Kasumi-1 (cell line): ENCODE measurements around the gene MEGF6.

ENCODE experiments used
- DNase-seq, 2 experiments: peaks; one replicate each; lab custom pipeline; 2025; lab: John Stamatoyannopoulos, UW

Gene MEGF6

DNA sequence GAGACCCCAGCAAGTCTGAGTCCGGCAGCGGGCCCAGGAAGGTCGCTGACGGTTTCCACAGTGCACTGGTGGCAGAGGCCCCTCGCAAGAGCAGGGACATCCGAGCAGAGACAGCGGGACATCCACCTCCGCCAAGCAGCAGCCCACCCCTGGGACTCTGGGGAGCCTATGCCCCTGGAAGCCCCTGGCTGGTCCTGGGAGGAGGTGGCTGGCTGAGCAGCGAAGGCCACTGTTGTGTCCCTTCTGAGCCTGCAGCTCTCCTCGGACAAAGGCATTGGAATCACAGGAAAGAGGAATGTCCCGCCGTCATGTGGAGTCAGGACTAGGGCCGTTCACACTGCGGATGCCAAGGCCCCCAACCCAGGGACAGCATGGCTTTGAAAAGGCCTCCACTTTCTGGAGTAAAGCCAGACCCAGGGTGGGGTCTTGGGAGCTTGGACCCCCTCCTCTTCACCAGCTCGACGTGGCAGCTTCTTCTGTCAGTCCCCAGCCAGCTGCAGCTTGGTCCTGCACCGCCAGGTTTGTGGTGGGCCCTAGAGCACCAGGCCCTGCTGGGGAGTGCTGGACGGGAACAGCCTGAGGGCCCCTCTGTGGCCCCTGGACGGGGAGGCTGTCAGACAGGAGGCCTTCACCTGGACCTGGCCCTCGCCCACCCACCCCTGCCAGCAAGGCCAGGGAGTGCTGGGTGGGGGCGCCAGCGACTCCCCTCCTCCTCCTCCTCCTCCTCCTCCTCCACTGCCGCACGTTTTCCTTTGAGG, 1.4 kb downstream of the MEGF6 start:
- no peak for DNase-seq

DNA sequence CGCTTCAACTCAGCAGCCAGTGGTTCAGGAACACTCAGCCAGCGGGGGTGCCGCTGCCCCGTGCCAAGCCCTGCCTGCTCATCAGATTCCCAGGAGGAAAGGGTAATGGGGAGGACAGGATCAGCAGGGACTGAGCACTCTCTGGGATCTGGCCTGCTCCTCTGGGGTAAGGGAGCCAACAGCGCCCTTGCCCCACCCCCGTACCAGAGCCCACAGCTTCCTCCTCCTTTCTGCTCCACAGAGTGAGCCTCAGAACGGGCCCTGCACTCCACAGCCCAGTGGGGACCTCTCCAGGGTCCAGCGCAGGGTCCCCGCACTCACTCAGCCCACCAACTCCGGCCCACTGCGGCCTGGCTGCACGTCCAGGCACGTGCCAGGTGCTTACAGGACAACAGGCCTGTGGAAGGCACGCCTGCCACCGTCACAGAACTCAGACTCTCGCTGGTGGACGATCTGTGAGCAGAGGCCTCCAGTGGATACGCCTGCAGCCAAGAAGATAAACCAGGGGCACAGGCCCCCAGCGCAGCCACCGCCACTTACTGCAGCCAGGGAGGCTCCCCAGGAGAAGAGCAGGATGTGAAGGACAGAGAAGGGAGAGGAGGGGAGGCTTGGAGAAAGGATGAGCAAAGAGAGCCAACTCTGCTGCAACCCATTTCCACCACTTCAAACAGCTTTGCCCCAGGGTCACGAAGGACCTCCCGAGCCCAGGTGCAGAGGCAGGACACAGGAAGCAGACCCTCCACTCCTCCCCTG, 2.1 kb downstream of the MEGF6 start:
- DNase-seq: peak; percentile 61 to 63

DNA sequence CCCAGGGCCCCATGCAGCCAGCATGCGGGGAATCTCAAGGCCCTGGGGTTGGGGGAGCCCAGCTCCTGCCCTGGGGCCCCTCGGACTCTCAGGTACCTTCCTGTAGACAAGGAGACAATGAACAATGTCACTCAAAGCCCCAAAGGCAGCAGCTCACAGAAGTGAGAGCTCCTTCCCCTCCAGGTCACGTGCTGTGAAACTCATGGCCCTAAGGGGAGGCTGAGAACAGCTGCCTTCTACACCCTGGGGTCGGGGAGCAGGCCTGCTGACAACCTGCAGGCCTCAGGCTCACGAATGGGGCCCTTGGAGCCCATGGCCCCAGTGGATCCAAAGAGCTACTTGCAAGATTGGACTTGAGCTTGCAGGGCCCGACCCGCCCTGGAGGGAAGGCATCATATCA, 3.2 kb downstream of the MEGF6 start:
- no peak for DNase-seq

GRCh38 chr1:3607703-3608065, 3.6 kb downstream of the MEGF6 start:
- DNase-seq: no peak

DNA sequence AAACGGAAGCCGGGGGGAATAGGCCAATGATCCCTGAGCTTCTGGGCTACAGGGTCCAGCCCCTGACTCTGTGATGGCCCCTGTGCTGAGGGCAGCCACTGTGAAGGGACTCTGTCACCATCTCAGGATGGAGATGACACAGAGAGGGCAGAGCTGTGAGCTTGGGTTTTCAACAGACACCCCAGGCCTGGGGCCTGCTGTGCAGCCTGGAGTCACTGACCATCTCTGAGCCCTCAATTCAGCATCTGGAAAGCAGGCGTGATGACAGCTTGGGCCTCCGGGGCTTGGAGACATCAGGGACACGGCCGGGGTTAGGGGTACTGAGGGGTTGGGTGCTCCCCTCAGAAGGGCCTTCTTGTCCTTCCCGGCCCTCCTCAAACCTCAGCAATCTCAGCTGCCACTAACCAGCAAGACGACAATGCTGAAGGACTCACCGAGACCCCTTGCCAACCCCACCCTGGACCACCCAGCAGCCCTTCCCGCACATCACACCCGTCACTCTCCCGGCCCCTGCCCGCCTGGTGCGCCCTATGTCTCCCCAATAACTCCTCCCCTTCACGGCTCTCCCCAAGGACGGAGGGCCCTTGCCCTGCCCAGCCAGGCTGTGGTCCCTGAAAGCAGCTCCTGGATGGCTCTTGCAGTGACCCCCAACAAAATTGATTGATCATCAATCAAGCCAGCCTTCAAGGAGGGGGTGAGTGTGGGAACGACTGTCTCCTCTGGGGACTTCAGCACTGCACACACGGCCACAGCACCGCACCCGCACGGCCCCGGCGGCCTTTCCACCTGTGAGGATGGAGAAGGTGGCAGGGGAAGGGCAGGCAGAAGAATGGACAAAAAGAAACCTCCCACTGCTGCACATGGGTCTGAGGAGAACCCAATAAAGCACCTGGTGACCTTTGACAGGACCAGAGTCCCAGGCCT, 4.3 kb downstream of the MEGF6 start:
- no peak for DNase-seq

- DNase-seq: no peak
Measured at GRCh38 chr1:3604997-3605823, 6.1 kb downstream of the MEGF6 start.

DNA sequence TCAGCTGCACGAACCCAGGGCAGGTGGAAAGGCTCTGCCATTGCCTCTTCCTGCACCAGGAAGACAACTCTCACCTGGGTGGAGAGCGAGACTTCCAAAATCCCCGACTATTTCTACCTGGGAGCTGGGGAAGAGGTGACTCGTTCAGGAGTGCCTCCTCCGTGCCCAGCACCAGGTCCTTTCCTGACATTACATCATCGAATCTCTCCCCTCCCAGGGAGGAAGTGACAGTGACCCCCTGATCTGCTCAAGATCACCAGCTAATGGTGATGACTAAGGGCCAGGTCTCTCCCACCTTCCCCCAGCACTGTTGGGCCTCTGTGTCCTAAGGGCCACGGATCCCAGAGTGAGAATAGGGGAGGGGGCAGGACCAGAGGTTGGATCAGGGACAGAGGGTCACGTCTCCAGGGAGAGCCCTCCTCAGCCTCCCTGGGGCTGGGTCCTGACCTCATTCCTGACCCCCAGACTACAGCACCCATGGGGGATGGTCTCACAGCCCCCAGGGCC, 6.8 kb downstream of the MEGF6 start:
- no peak for DNase-seq

- DNase-seq: no peak
Measured at GRCh38 chr1:3603571-3604467, 7.5 kb downstream of the MEGF6 start.

DNA sequence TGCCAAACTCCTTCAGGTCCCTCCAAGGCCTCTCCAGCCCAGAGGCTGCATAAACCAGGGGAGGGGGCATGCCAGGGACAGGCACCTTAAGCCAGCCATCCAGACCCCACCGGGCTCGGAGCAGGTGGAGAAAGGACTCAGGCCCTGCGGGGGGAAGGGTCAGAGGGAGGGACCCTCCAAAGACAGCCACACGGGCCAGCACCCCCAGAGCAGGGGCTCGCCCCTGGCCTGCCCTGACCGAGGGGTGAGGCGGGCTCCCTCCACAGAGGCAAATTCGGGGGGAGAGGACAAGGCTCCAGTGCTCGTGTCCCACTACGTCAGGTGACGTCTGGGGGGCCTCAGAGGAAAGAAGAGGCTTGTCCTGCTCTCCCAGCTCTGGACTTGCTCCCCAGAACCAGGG, 8.2 kb downstream of the MEGF6 start:
- DNase-seq: no peak

GRCh38 chr1:3602375-3602774, 8.9 kb downstream of the MEGF6 start:
- DNase-seq: no peak

DNA sequence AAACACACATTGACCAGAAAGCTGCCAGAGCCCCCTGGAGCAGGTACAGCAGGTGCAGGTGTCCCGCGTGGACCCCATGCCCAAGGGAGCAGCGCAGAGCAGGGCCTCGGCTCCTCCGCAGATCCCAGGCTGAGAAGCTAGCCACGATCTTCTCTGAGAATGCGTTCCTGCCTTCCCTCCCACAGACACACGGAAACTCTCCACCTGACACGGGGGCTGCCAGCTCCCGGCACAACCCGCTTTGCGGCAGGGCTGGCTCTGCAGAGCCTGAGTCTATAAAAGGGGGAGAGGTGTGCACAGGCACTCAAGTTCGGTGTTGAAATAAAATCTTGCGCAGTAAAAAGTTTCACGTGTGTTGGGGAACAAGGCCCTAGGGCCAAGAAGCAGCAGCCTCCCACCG, 9.6 kb downstream of the MEGF6 start:
- no peak for DNase-seq

- no peak for DNase-seq
Measured at GRCh38 chr1:3600354-3600753, 11.0 kb downstream of the MEGF6 start.

GRCh38 chr1:3599816-3600215, 11.5 kb downstream of the MEGF6 start:
- no peak for DNase-seq

GRCh38 chr1:3599286-3599811, 12.0 kb downstream of the MEGF6 start:
- DNase-seq: no peak

- no peak for DNase-seq
Measured at GRCh38 chr1:3598522-3599285, 12.6 kb downstream of the MEGF6 start.

DNA sequence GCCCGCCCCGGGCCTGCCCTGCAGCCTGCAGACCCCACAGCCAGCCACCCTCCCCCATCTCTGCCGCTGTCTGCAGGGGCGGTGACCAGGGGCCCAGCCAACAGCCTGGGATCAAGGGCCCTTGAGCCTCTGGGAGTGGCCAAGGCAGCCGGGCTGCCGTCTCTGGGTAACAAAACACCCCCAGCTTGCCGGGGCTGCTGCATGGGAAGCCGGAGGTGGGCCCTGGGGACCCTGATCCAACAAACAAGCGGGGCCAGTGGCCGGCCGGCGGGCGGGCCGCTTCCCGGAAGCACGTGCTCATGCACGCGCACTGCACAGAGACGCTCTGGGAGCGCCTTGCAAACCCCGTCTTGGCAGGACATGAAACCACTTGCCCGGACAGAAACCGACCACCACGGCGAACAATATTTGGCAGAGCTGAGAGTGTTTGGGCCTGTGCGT, 13.2 kb downstream of the MEGF6 start:
- peak in 1 of 2 experiments; percentile 43 for DNase-seq

GRCh38 chr1:3597599-3597964, 13.7 kb downstream of the MEGF6 start:
- DNase-seq: peak; percentile 84 to 86

DNA sequence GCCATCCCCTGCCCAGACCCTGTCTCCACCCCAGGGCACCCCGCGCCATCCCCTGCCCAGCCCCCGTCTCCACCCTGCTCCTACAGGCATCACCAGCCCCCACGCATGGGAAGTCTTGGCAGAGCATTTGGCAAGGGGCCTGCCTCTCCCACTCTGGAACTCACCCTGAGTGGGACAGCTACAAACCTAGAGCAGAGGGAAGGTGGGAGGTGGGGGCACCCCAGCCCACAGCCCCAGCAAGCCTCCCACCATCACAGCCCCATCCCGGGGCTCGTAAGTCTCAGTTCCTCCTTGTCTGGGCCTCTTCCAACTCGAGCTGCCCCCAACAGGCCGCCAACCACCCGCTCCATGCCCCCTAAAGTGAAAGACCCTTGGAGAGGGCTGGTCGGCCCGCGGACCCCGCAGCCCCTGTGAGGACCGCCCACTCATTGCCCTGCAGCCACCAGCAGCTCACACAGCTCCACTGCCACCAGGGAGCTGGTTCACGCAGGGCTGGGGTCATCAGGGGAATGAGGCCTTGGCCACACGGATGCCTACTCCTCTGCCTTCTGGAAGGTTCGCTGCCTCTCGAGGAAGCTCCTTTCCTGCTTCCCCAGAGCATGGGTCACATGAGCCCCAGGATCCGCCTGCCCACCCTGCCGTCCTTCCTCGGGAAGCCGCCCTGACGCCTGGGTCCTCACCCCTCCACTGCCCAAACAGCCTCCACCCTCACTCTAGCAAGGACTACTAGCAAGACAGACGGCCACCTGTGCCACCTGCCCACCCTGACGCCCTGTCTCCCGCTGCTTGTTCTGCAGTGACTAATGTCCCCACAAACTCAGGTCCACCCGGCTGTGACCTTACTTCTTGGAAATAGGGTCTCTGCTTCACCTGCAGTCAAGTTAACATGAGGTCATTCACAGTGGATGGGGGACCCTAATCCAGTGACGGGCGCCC, 14.4 kb downstream of the MEGF6 start:
- DNase-seq: no peak
